HUDEP-2 (cell line): ENCODE results near the gene CFAP47.
"Not testable (repeated sequence)": the region's sequence is repeated elsewhere in the genome, so short reads cannot be mapped to it uniquely, and the experiment has no call there.

Experiments
- DNase-seq, 76 experiments: peaks; one replicate each; lab custom pipeline; 2025; ENCODE audit not compliant: unreplicated experiment in 76 of 76; lab: John Stamatoyannopoulos, UW

Gene CFAP47

GRCh38 chrX:35919536-35920309 lies at the start of gene CFAP47:
CFAP47 (plus strand) TSS chrX:35919734; CDS start chrX:35919800, 66 bp downstream.
- no peak for DNase-seq

DNA sequence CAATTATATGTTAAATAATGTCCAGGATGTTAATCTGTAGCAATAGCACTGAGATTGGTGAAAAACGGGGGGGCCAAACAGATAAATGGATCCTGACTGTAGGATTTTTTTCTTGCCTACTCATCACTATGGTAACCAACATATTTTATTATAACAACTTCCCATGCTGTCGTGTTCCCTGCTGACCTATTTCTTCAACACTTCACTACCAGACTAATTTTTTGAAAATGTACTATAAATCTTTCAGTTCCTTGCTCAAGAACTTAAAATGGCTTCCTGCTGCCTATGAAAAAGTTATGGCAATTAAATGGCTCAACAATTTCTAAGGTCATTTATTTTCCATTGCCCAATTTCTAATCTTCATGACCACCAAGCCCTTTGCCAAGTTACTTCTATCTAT lies 38.9 kb upstream of the CFAP47 start:
- no peak for DNase-seq

DNA sequence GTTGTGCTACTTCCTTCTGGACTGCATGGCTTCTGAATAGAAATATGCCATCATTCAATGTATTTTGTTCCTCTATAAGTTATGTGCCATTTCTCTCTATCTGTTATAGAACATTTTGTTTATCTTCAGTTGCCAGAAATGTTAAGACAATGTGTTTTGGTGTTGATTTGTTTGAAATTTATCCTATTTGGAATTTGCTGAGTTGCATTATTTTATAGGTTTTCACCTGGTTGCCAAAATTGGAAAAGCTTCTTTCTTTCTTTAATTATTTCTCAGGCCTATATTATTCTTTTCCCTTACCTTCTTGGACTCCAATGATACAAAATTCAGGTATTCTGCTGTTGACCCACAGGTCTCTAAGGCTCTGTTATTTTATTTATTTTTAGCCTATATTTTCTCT lies 33.4 kb upstream of the CFAP47 start:
- no peak for DNase-seq

DNA sequence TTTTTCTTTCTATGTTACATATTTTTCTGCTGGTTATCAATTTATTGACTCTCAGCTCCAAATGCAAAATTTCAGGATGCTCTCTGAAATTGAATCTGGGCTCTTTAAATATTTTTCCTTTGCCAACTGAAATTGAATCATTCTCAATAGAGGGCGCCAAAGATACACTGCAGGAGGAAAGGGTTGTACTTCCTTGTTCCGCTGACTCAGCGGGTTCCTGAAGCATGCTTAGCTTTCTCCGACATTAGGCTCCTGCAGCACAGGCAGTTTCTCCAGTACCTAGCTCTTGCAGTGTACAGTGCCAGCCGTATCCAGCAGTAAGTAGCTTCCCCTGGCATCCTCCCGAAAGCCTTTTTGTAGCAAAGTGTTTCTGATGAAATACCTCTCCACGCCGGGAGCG lies 28.8 kb upstream of the CFAP47 start:
- peak in 1 of 76 experiments; percentile 0 for DNase-seq

GRCh38 chrX:35986816-35987215 lies 67.3 kb downstream of the CFAP47 start:
- not testable (repeated sequence) for DNase-seq

GRCh38 chrX:36007207-36007606 lies 87.7 kb downstream of the CFAP47 start:
- DNase-seq, result no peak

DNA sequence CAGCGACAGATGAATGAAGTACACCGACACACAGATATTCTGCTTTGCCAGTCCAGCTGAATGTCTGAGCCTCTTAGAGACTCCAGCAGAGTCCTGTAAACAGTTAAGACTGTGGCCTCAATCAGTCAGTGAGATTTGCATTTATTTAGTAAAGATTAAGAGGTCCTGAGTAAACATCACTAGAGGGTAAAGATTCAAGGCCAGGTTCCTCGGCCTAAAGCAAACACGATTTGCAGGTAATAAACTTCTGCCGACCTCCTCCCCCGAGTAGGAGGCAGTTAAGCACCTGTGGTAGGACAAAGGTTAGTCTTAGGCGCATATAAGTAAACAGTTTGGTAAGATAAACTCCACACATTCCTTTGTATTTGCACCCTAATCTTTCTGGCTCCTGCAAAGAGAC lies 99.6 kb downstream of the CFAP47 start:
- DNase-seq, result no peak

GRCh38 chrX:36035550-36035949 lies 116.0 kb downstream of the CFAP47 start:
- no peak for DNase-seq

GRCh38 chrX:36062778-36063177 lies 143.2 kb downstream of the CFAP47 start:
- DNase-seq, result no peak

DNA sequence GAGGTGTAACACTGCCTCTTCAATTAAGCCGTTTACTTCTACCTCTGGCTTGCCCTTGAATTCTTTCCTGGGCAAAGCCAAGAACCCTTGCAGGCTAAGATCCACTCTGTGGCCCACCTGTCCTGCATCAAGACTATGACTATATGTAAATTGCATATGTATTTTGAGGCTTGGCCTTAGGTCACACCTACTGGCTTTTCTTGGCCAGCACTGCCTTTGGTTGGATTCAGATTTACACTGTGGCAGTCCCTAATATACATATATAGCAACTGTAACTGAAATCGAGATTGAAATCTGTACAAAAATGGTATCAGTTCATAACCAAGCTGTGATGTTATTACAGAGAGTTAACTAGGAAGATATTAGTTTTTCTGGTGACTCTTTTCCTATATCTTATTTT lies 151.5 kb downstream of the CFAP47 start:
- DNase-seq, result no peak

DNA sequence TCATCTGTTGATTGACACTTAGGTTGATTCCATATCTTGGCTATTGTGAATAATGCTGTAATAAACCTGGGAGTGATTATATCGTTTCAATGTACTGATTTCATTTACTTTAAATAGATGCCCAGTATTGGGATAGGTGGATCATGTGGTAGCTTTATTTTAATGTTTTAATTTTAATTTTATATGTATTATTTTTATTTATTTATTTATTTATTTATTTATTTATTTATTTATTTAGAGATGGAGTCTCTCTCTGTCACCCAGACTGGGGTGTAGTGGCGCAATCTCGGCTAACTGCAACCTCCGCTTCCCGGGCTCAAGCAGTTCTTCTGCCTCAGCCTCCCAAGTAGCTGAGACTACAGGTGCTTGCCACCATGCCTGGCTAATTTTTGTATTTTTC lies 155.5 kb downstream of the CFAP47 start:
- DNase-seq, result not testable (repeated sequence)

DNA sequence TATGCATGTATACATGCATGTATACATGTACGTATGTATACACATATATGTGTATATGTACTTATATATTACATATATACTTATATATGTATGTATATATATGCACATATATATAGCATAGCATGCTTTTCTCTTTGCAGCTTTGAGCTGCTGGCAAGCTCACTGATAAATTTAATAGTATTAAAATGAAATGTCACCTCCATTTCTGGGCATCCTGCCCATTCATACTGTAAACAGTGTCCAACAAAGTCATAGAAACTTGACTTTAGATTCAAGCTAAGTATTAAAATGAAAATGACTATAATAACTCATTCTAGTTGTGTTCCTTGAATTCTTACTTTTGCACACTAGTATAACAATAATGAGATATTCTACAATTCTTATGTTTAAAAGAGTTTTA lies 163.7 kb downstream of the CFAP47 start:
- no peak for DNase-seq

DNA sequence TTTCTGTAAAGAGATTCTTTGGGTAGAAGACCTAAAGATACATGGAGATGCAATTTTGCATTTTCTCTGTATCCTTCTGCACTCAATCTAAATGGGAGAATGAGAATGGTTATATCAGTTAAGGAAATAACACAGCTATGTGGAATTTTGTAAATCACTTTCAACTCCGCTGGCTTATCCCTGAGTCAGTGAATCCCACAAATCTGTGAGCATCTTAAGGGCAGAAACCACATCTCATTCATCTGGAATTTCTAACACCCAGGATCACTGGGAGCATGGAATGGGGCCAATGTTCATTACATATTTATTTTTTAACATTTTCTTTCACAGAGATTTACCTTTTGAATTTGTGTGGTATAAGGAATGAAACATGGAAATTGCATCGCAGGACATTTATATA lies 167.8 kb downstream of the CFAP47 start:
- DNase-seq, result no peak

GRCh38 chrX:36088939-36089338 lies 169.4 kb downstream of the CFAP47 start:
- DNase-seq, result not testable (repeated sequence)

DNA sequence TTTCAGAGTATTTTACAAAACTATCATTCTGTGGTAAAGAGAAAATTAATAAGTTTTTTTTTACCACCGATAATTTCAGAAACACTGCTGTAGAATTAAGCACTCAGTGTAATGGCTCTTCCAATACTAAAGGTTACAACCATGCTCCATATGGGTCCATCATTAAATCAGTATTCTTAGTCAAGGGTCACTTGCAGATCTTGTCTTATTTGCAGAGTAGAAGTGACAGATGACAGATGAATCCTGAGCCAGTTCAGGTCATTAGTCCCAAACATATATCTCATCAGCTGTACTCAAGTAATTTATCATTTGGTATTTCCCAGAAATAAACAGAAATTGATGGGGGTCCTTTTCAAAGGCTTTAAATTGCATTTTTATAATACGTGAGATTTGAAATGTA lies 182.9 kb downstream of the CFAP47 start:
- DNase-seq, result no peak

- no peak for DNase-seq
Observed at GRCh38 chrX:36116222-36116621, 196.7 kb downstream of the CFAP47 start.

- no peak for DNase-seq
Observed at GRCh38 chrX:36159254-36159653, 239.7 kb downstream of the CFAP47 start.

DNA sequence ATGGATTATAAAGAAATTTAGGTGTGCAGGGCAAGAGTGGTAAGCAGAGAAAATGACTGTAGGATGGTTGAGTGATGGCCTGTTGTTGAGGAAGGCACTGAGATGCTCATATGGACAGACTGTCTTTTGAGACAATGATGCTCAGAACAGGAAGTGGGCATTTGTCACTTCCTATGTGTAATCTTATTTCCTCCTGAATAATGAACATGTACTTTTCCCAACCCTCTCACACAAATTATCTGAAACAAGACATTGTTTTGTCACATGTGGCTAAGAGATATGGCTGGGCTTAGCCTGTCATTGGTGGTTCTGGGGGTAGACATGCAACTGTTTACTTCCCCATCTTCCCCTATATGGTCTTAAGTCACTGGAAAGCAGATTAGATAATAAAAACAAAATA lies 240.5 kb downstream of the CFAP47 start:
- no peak for DNase-seq

GRCh38 chrX:36198575-36198974 lies 279.0 kb downstream of the CFAP47 start:
- DNase-seq, result no peak

DNA sequence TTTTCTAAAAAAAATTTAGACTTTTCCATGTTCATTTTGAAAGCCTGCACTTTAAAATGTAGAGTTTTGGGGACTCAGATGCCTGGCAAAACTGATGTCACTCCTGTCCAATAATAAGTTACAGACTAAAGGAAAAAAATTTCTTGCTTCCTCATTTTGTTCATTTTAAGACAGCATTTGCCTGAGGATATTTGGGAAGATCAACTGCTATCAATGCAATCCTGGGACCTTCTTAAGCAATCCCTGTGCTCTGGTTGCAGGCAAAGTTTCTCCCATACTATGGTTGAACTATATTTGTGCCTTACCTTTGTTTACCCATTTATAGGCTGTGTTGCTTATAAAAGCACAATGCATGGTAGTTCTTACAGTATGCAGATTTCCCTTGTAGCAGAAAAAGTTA lies 280.4 kb downstream of the CFAP47 start:
- DNase-seq, result no peak

DNA sequence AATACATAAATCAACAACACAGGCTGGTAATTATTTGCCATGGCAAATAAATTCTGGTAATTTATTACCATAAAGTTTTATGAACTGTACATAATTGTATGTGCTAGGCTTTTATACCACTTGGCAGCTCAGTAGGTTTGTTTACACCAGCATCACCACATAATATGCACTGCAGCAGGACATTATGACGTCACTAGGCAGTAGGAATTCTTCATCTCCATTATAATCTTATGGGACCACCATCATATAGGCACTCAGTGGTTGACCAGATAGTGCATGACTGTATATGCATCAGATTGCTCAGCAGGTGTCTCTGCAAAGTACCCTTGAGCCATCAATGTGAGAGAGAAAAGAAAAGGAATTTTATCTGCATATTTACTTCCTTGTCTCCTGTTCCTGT lies 295.4 kb downstream of the CFAP47 start:
- no peak for DNase-seq

DNA sequence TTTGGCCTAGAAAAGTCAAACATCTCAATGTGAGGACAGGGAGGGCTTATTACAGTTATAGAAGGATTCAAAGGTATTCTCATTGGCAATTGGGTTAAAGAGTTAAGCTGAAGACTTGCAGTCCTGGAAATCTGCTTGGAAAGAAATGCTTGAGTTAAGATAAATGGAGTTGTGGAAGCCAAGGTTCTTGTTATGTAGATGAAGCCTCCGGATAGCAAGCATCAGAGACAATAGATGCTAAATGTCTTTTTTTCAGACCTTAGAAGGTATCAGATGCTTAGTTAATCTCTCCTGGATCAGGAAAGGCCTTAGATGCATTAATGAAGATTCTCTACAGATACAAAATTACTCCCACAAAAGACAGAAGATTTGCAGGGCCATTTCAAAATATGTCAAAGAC lies 299.3 kb downstream of the CFAP47 start:
- DNase-seq, result no peak
